ENCODE data around the gene PGBD1.

DNA sequence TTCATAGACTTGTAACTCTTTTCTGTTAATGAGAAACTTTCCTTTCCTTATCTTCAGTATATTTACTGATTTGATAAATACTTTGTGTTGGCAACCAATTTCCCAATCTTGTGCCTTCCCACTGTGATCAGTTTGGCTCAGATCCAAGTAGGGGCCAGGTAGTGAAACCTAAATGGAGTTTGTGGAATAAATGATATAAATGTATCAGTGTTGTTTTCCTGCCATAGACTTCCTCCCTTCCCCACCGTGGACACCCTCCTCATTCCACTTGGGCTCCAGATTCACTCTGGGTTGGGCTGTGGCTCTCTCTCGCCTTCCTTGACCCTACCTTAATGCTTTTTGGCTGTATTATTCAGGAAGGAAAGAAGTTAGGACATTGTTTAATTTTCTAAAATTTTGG lies 69.7 kb downstream of the PGBD1 start:
- TF ChIP-seq, protein P1, sequence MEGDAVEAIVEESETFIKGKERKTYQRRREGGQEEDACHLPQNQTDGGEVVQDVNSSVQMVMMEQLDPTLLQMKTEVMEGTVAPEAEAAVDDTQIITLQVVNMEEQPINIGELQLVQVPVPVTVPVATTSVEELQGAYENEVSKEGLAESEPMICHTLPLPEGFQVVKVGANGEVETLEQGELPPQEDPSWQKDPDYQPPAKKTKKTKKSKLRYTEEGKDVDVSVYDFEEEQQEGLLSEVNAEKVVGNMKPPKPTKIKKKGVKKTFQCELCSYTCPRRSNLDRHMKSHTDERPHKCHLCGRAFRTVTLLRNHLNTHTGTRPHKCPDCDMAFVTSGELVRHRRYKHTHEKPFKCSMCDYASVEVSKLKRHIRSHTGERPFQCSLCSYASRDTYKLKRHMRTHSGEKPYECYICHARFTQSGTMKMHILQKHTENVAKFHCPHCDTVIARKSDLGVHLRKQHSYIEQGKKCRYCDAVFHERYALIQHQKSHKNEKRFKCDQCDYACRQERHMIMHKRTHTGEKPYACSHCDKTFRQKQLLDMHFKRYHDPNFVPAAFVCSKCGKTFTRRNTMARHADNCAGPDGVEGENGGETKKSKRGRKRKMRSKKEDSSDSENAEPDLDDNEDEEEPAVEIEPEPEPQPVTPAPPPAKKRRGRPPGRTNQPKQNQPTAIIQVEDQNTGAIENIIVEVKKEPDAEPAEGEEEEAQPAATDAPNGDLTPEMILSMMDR (IDR thresholded peaks at IDR 0.05; ENCODE audit: low read length): no peak
- no peak for TF ChIP-seq EZH2 (IDR thresholded peaks at IDR 0.05; ENCODE audit: borderline replicate concordance, low read length)

Measured in OCI-LY1 (cell line).